ENCODE results near the gene CHRND. TPM values are rescaled to one million over a fixed set of nuclear protein-coding genes. Genes with fewer than 3 reads are reported as not detected.

CHRND gene
- total and polyA plus RNA-seq, 4 donors = not detected

GRCh38 chr2:232484628-232485347 lies 41.2 kb upstream of the CHRND start:
- H3K9me3 ChIP-seq (ENCODE audit: control insufficient read depth in 4 of 4, low read length in 3 of 4) = no peaks in the 10 kb centered on the region
- H3K4me1 ChIP-seq (ENCODE audit: control insufficient read depth in 4 of 4, insufficient read depth in 4 of 4, low read length in 3 of 4) = peaks cover 3 to 23% (median 6%) of the 10 kb centered on the region in 4 donors
- no peak overlapping the region for H3K9ac ChIP-seq (ENCODE audit: low read depth in 1 of 2, low read length in 2 of 2)
- peaks cover 3 to 10% (median 6%) of the 10 kb centered on the region in 4 donors for H3K27me3 ChIP-seq (ENCODE audit: control insufficient read depth in 4 of 4, insufficient read depth in 4 of 4, low read length in 3 of 4)
- no peaks in the 10 kb centered on the region for H3K36me3 ChIP-seq (ENCODE audit: control insufficient read depth in 4 of 4, insufficient read depth in 3 of 4, low read depth in 1 of 4, low read length in 3 of 4)
- no peak for DNase-seq (ENCODE audit: low spot score)
- 76% methylated on average over 12 of the region's 12 CpGs for WGBS
- no peak overlapping the region for H3K4me3 ChIP-seq (ENCODE audit: low read depth in 1 of 3, low read length in 3 of 3)
- no peak overlapping the region for H3K27ac ChIP-seq (ENCODE audit: low read depth in 1 of 2, low read length in 2 of 2)
- TF ChIP-seq FOXA1 (IDR thresholded peaks at IDR 0.05) = no peak
- no peak for TF ChIP-seq FOXA2 (IDR thresholded peaks at IDR 0.05)
- no peak for TF ChIP-seq NR2F2 (IDR thresholded peaks at IDR 0.05)
- no peak for TF ChIP-seq GABPA (IDR thresholded peaks at IDR 0.05 in 1 of 2, conservative IDR thresholded peaks at IDR 0.05 in 1 of 2)
- TF ChIP-seq EGR1 (IDR thresholded peaks at IDR 0.05; ENCODE audit: low read depth in 2 of 2) = no peak

- 11% methylated on average over 22 of the region's 22 CpGs for WGBS
- TF ChIP-seq FOXA1 (IDR thresholded peaks at IDR 0.05) = no peak
- TF ChIP-seq RAD21 (IDR thresholded peaks at IDR 0.05) = no peak
- no peak for TF ChIP-seq MAX (IDR thresholded peaks at IDR 0.05)
- TF ChIP-seq GABPA (IDR thresholded peaks at IDR 0.05 in 1 of 2, conservative IDR thresholded peaks at IDR 0.05 in 1 of 2) = no peak
- no peak overlapping the region for H3K27ac ChIP-seq (ENCODE audit: low read depth in 1 of 2, low read length in 2 of 2)
- no peak overlapping the region for H3K4me3 ChIP-seq (ENCODE audit: low read depth in 1 of 3, low read length in 3 of 3)
- H3K4me1 ChIP-seq (ENCODE audit: control insufficient read depth in 4 of 4, insufficient read depth in 4 of 4, low read length in 3 of 4) = peaks cover 3 to 23% (median 6%) of the 10 kb centered on the region in 4 donors
- no peak for DNase-seq (ENCODE audit: low spot score)
- peaks cover 3 to 10% (median 6%) of the 10 kb centered on the region in 4 donors for H3K27me3 ChIP-seq (ENCODE audit: control insufficient read depth in 4 of 4, insufficient read depth in 4 of 4, low read length in 3 of 4)
- no peak overlapping the region for H3K9ac ChIP-seq (ENCODE audit: low read depth in 1 of 2, low read length in 2 of 2)
- H3K36me3 ChIP-seq (ENCODE audit: control insufficient read depth in 4 of 4, insufficient read depth in 3 of 4, low read depth in 1 of 4, low read length in 3 of 4) = no peaks in the 10 kb centered on the region
- no peaks in the 10 kb centered on the region for H3K9me3 ChIP-seq (ENCODE audit: control insufficient read depth in 4 of 4, low read length in 3 of 4)
Measured at GRCh38 chr2:232485348-232485756, 40.6 kb upstream of the CHRND start.

- no peak overlapping the region for H3K9ac ChIP-seq (ENCODE audit: low read depth in 1 of 2, low read length in 2 of 2)
- H3K9me3 ChIP-seq (ENCODE audit: control insufficient read depth in 4 of 4, low read length in 3 of 4) = no peaks in the 10 kb centered on the region
- H3K36me3 ChIP-seq (ENCODE audit: control insufficient read depth in 4 of 4, insufficient read depth in 3 of 4, low read depth in 1 of 4, low read length in 3 of 4) = no peaks in the 10 kb centered on the region
- peaks cover 3 to 10% (median 6%) of the 10 kb centered on the region in 4 donors for H3K27me3 ChIP-seq (ENCODE audit: control insufficient read depth in 4 of 4, insufficient read depth in 4 of 4, low read length in 3 of 4)
- WGBS = 5% methylated on average over 111 of the region's 111 CpGs
- DNase-seq (ENCODE audit: low spot score) = no peak
- H3K4me1 ChIP-seq (ENCODE audit: control insufficient read depth in 4 of 4, insufficient read depth in 4 of 4, low read length in 3 of 4) = peaks cover 3 to 23% (median 6%) of the 10 kb centered on the region in 4 donors
- no peak overlapping the region for H3K27ac ChIP-seq (ENCODE audit: low read depth in 1 of 2, low read length in 2 of 2)
- TF ChIP-seq YY1 (IDR thresholded peaks at IDR 0.05) (no peak), NR2F2 (IDR thresholded peaks at IDR 0.05) (no peak), RXRA (IDR thresholded peaks at IDR 0.05) (no peak), GABPA (IDR thresholded peaks at IDR 0.05 in 1 of 2, conservative IDR thresholded peaks at IDR 0.05 in 1 of 2) (no peak)
- no peak overlapping the region for H3K4me3 ChIP-seq (ENCODE audit: low read depth in 1 of 3, low read length in 3 of 3)
Measured at GRCh38 chr2:232485757-232486557, 40.0 kb upstream of the CHRND start.

Data from liver (tissue), 9 donors.